Sigmoid colon (tissue), 7 donors: ENCODE measurements around the gene LYRM4. TPM values are rescaled to one million over a fixed set of nuclear protein-coding genes. Genes with fewer than 3 reads are reported as not detected.

Source experiments
- DNase-seq: peaks from one replicate; pipeline ENCODE4 v3.0.0-alpha.2; 2019
- H3K27ac ChIP-seq, 4 donors: fragments of 200-600 bp; sonication (generic); one replicate each; pipeline ENCODE4 v1.5.1; 2016 to 2019; ENCODE audit warnings: mild to moderate bottlenecking in 1 of 4
- H3K27me3 ChIP-seq, 3 donors: fragments of 200-600 bp; sonication (generic); one replicate each; pipeline ENCODE4 v1.5.1; 2019; ENCODE audit warnings: mild to moderate bottlenecking in 1 of 3
- H3K36me3 ChIP-seq, 4 donors: fragments of 200-600 bp; sonication (generic); one replicate each; pipeline ENCODE4 v1.5.1; 2016 to 2019
- H3K4me1 ChIP-seq, 4 donors: fragments of 200-600 bp; sonication (generic); one replicate each; pipeline ENCODE4 v1.5.1; 2017 to 2019
- H3K4me3 ChIP-seq, 4 donors: fragments of 200-600 bp; sonication (generic); one replicate each; pipeline ENCODE4 v1.5.1; 2017 to 2019; ENCODE audit warnings: mild to moderate bottlenecking in 2 of 4, moderate library complexity in 1 of 4
- H3K9me3 ChIP-seq, 4 donors: fragments of 200-600 bp in 3 of 4; sonication (generic) in 3 of 4; one replicate each; pipeline versions ENCODE4 v1.5.1 to v1.6.1; 2013 to 2019
- EP300 ChIP-seq, 4 donors: sonication (generic); formaldehyde crosslinking; IDR thresholded peaks; one replicate each; pipeline ENCODE4 v1.6.1; 2017; ENCODE audit warnings: antibody characterized with exemption in 4 of 4
- POLR2A ChIP-seq, 2 donors: fragments of 450-650 bp; IDR thresholded peaks; one replicate each; pipeline ENCODE4 v1.6.1; 2016; ENCODE audit warnings: antibody characterized with exemption in 2 of 2, mild to moderate bottlenecking in 2 of 2, moderate library complexity in 2 of 2
- POLR2AphosphoS5 ChIP-seq, 4 donors: sonication (generic); formaldehyde crosslinking; IDR thresholded peaks; one replicate each; pipeline ENCODE4 v1.6.1; 2017; ENCODE audit warnings: antibody characterized with exemption in 4 of 4
- WGBS, 2 donors: extraction: QIAGEN DNeasy Blood & Tissue Kit; methylation state at CpG; one replicate each; pipeline ENCODE4 v1.1.7; 2013; 5-methylcytosine and 5-hydroxymethylcytosine counted together
- intact Hi-C: fragments of 100-400 bp; cut with DNase I; formaldehyde crosslinking; loops from one replicate; pipeline ENCODE4 v1.15.1; 2023
- polyA plus RNA-seq, 3 donors: library from polyadenylated mRNA; stranded (reverse); fragments of 200-250 nt; gene quantifications; one replicate each; pipeline ENCODE4 v1.2.3, GENCODE V29; 2013
- total RNA-seq, 4 donors: library from RNA; depleted of rRNA; stranded (reverse); fragments of >200 nt; gene quantifications; one replicate each; pipeline ENCODE4 v1.1.0, GENCODE V29; 2016
- TF ChIP-seq, protein P1 (sequence below), 4 experiments: fragments of 450-650 bp in 3 of 4; fragments of 200-600 bp in 1 of 4; IDR thresholded peaks; one replicate each; pipeline ENCODE4 v1.5.1; 2016 to 2019; ENCODE audit warnings: antibody characterized with exemption in 4 of 4, mild to moderate bottlenecking in 3 of 4, moderate library complexity in 2 of 4
- donor health status: healthy with polysubstance abuse.
- donor health status: Bipolar disorder and iron deficiency.
- donor health status: healthy.

LYRM4 gene
- total and polyA plus RNA-seq, 7 donors, result 11.3 to 29.3 (median 22.2) TPM

DNA sequence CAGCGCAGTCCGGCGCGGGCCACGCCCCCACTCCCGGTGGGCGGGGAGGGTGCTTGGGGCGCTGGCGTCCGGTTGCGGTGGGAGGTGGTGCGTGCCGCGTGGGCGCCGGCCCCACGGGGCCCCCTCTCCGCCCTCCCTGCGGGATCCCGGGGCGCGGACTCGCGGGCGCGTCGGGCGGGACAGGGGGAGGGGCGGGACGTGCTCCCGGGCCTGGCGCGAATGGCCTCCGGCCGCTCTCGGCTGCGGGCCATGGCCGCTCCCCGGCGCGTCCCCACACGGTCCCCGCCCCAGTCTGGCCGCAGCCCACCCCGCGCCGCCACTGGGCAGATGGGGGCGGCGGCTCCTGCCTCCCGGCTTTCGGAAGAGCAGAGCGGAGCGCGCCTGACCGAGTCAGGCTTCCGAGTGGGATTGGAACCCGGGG is 176.4 kb downstream of the LYRM4 start:
- DNase-seq, result peak; percentile 75
- TF ChIP-seq POLR2AphosphoS5 (IDR thresholded peaks at IDR 0.05) (peak in 2 of 4 donors; percentile 52), EP300 (IDR thresholded peaks at IDR 0.05) (no peak), POLR2A (IDR thresholded peaks at IDR 0.05) (no peak)
- Histone ChIP-seq H3K4me1 (peaks cover 0 to 25% (median 16%) of the 10 kb centered on the region in 4 donors), H3K9me3 (no peaks in the 10 kb centered on the region), H3K4me3 (peak overlapping the region; percentile 51 to 73 (median 64)), H3K27me3 (no peaks in the 10 kb centered on the region), H3K27ac (peak overlapping the region; percentile 73 to 86 (median 83)), H3K36me3 (no peaks in the 10 kb centered on the region)
- intact Hi-C loops, result loop anchor here (2.0 kb wide), 1 partner anchor 82 kb away; no protein-coding TSS in a partner anchor
- WGBS, 2 donors, result 1 to 2% methylated on average over 57 of the region's 57 CpGs

DNA sequence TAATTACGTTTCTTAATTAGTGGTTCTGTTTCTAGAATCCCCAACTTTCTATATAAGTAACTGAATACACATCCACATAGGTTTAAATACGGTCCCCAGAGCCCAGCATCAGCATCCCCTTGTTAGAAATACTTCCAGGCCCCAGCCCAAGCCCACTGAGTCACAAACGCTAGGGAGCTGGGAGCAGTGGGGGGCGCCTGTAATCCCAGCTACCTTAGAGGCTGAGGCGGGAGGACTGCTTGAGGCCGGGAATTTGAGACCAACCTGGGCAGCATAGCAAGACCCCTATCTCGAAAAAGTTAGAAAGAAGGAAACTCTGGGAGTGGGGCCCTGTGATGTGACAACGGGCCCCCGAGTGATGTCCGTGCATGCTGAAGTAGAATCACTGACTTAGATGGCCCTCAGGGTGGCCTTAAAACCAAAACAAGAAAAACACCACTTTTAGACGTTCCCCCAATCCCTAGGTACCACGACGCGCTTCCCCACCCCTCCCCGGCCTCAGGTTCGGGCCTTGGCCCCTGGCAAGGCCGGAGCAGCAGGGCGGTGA is 176.9 kb downstream of the LYRM4 start:
- Histone ChIP-seq H3K4me3 (peak overlapping the region; percentile 51 to 73 (median 64)), H3K9me3 (no peaks in the 10 kb centered on the region), H3K4me1 (peaks cover 0 to 25% (median 16%) of the 10 kb centered on the region in 4 donors), H3K36me3 (no peaks in the 10 kb centered on the region), H3K27ac (peak overlapping the region; percentile 73 to 86 (median 83)), H3K27me3 (no peaks in the 10 kb centered on the region)
- 49 to 53% methylated on average over 18 of the region's 18 CpGs for WGBS, 2 donors
- intact Hi-C loops, result loop anchor here (2.0 kb wide), 1 partner anchor 81 kb away; no protein-coding TSS in a partner anchor
- TF ChIP-seq POLR2AphosphoS5 (IDR thresholded peaks at IDR 0.05) (no peak), EP300 (IDR thresholded peaks at IDR 0.05) (no peak), POLR2A (IDR thresholded peaks at IDR 0.05) (no peak)
- TF ChIP-seq, protein P1, sequence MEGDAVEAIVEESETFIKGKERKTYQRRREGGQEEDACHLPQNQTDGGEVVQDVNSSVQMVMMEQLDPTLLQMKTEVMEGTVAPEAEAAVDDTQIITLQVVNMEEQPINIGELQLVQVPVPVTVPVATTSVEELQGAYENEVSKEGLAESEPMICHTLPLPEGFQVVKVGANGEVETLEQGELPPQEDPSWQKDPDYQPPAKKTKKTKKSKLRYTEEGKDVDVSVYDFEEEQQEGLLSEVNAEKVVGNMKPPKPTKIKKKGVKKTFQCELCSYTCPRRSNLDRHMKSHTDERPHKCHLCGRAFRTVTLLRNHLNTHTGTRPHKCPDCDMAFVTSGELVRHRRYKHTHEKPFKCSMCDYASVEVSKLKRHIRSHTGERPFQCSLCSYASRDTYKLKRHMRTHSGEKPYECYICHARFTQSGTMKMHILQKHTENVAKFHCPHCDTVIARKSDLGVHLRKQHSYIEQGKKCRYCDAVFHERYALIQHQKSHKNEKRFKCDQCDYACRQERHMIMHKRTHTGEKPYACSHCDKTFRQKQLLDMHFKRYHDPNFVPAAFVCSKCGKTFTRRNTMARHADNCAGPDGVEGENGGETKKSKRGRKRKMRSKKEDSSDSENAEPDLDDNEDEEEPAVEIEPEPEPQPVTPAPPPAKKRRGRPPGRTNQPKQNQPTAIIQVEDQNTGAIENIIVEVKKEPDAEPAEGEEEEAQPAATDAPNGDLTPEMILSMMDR (IDR thresholded peaks at IDR 0.05), result no peak
- no peak for DNase-seq

DNA sequence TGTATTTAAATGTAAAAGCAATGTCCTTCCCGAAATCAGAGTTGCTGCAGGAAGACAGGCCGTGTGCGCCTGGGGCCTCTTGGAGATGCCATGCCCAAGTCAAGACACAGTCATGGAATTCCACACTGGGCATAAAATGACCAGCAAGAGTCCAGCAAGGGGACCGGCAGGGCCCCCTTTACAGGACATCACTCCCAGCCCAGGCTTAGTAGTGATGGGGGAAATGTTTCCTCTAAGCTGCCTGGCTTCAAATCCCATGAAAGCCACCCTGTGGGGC is 177.5 kb downstream of the LYRM4 start:
- no peak overlapping the region for H3K27ac ChIP-seq
- no peaks in the 10 kb centered on the region for H3K36me3 ChIP-seq
- H3K9me3 ChIP-seq, result no peaks in the 10 kb centered on the region
- DNase-seq, result no peak
- WGBS, 2 donors, result 48 to 49% methylated on average over 4 of the region's 4 CpGs
- intact Hi-C loops, result no loop called here
- peaks cover 0 to 25% (median 16%) of the 10 kb centered on the region in 4 donors for H3K4me1 ChIP-seq
- TF ChIP-seq, protein P1 (IDR thresholded peaks at IDR 0.05), result no peak
- no peak for TF ChIP-seq EP300 (IDR thresholded peaks at IDR 0.05)
- TF ChIP-seq POLR2A (IDR thresholded peaks at IDR 0.05), result no peak
- no peak for TF ChIP-seq POLR2AphosphoS5 (IDR thresholded peaks at IDR 0.05)
- H3K4me3 ChIP-seq, result no peak overlapping the region
- no peaks in the 10 kb centered on the region for H3K27me3 ChIP-seq

DNA sequence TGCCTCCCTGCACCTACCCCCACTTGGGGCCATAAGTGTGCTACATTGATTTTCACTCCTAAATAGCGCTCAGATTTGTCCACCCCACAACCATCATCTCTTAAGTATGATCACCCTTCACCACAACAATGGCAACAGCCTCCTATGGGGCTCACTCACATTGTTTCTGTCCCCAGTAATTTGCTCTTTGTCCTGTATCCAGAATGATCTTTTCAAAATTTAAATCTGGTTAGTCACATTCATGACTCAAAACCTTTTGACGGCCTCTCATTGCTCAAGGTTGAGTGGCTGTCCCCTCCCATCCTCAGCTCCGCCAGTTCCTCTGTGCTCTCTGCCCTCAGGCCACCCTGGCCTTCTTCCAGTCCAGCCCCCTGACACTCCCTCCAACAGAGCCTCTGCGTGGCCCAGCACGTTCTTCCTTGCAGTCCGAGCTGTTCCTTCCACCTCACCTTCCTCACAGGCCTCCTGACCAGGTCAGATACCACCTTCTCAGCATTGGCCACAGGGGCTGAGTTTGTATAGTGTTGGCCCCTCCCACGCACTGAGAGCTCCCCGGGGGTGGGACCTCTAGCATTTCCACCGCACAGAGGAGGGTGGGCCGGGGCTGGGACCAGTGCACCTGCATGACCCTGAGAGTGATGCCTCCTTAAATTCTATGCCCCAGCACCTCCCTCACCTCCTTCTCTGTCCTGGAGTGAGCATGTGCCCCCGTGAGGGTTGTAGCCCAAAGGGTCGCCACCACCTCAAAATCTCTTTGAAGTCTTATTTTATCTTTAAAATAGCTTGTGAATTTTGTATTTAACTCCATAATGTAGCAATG is 178.1 kb downstream of the LYRM4 start:
- Histone ChIP-seq H3K9me3 (no peaks in the 10 kb centered on the region), H3K27me3 (no peaks in the 10 kb centered on the region), H3K27ac (no peak overlapping the region), H3K4me1 (peaks cover 0 to 25% (median 16%) of the 10 kb centered on the region in 4 donors), H3K36me3 (no peaks in the 10 kb centered on the region), H3K4me3 (no peak overlapping the region)
- no peak for DNase-seq
- intact Hi-C loops, result no loop called here
- WGBS, 2 donors, result 83 to 84% methylated on average over 12 of the region's 12 CpGs
- TF ChIP-seq EP300 (IDR thresholded peaks at IDR 0.05), result no peak
- TF ChIP-seq, protein P1 (IDR thresholded peaks at IDR 0.05), result no peak
- no peak for TF ChIP-seq POLR2AphosphoS5 (IDR thresholded peaks at IDR 0.05)
- no peak for TF ChIP-seq POLR2A (IDR thresholded peaks at IDR 0.05)

DNA sequence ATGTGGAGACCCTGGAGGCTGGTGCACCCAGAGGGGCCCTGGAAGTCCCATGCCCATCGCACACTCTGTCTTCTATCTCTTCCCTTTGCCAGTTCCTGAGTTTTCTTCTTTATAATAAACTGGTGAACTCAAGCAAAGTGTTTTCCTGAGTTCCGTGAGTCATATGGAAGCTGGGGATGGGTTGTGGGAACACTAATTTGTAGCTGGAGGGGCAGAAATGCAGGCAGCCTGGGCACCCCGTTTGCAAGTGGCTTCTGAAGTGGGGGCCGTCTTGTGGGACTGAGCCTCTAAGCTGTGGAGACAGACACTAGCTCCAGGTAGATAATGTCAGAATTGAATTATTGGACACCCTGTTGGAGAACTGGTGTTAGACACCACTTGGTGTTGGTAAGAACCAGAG is 178.8 kb downstream of the LYRM4 start:
- no peak overlapping the region for H3K4me3 ChIP-seq
- TF ChIP-seq POLR2A (IDR thresholded peaks at IDR 0.05), result no peak
- TF ChIP-seq, protein P1 (IDR thresholded peaks at IDR 0.05), result no peak
- TF ChIP-seq EP300 (IDR thresholded peaks at IDR 0.05), result no peak
- TF ChIP-seq POLR2AphosphoS5 (IDR thresholded peaks at IDR 0.05), result no peak
- no peak overlapping the region for H3K27ac ChIP-seq
- intact Hi-C loops, result no loop called here
- H3K27me3 ChIP-seq, result no peaks in the 10 kb centered on the region
- DNase-seq, result no peak
- peaks cover 0 to 19% (median 14%) of the 10 kb centered on the region in 4 donors for H3K4me1 ChIP-seq
- no peaks in the 10 kb centered on the region for H3K36me3 ChIP-seq
- H3K9me3 ChIP-seq, result no peaks in the 10 kb centered on the region
- 83 to 84% methylated on average over 4 of the region's 4 CpGs for WGBS, 2 donors
